NCI-H446 (cell line): ENCODE measurements around the gene SIAH3.
A peak's percentile ranks its signal among the peaks of the same experiment; 100 is the strongest.

Experiments
- DNase-seq, 2 experiments: peaks; one replicate each; lab custom pipeline; 2025; lab: John Stamatoyannopoulos, UW

SIAH3 gene

DNA sequence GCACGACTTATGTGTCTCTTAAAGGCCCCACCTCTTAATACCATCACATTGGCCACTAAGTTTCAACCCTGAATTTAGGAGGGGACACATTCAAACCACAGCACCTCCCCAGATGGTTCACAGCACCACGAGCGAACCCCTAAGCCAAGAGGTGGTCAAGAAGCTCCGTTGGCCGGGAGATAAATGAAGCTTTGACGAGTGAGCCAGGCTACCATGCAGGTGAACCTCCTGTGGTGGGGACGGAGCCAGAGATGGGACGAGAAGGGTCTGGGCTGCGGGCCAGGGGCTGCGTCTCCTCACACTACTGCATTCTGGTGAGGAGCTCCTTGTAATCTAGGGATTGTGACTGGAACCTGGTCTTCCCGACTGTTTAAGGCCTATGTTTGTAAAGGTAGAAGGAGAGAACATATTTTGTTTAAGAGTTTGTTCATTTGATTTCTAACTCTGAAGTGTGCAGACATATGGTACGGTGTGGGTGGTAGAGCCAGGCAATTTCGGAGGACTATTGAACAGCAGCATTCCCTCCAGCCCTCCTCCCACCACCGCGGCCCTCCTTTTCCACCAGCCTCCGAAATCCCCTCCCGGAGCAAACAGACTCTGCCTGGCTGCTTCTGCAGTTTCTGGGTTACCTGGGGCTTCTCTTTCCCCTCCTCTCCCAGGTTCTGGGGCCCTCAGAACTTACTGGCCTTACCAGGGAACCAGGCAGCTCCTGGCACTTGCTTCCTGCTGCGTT lies 31.3 kb downstream of the SIAH3 start:
- no peak for DNase-seq

DNA sequence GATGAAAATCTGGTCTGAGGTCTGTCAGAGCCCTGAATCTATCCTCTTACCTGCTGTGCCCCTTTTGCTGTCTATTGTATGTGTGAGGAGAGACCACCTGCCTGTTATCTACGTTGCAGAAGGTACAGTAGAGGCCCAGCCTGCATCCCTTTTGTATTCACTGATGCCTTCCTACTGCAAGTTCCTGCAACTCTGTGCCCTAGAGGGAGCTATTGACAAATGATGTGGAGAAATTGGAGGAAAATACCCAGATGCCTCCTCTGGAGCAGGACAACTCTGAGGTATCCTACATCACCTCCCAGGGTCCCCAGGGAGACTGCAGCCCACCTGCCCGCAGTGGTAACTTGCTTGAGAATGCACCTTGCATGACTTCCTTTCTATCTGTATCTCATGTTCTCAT lies 33.7 kb downstream of the SIAH3 start:
- no peak for DNase-seq

DNA sequence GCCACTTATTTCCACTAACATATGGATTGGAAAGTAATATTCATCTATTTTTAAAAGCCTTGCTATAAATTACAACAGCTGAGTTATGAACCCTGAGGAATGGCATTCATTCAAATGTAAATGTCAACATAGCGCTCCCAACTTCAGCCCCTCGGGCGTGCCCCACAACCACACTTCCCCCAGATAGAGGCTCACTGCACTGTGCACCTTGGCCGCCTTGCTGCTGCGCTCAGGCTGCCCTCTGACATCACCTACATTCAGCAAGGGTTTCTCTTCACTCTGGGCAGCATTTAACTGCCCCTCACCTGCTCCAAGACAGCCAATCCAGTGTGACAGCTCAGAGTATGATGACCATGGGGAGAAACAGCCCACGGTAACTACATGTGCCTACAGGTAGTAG lies 35.1 kb downstream of the SIAH3 start:
- DNase-seq = no peak

DNA sequence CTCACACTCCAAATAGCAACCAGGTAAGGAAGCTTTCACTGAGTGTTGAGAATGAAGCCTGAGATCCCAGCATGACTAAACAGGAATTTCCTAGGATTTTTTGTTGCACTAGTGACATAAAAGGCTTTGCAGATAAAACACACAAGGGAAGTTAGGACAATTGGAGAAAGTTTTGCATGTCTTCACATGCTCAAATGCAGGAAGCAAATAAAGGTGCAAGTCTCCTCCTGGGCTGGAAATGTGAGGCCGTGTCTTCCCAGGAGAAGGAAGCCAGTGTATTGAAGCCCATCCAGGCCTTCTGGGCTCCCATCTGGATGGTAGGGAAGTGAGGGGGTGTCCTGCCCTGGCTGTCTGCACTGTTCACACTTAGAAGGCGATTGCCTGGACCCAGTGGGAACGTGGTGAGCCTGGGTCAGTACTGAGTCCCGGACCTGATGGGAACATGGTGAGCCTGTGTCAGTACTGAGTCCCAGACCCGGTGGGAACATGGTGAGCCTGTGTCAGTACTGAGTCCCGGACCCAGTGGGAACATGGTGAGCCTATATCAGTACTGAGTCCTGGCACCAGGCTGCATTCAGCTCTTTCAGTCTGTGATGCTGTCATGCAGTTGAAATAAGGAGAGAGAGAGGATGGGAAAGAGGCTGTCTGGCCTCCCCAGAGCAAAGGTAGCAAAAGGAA lies 38.7 kb downstream of the SIAH3 start:
- no peak for DNase-seq

GRCh38 chr13:45811891-45812694 lies 39.5 kb downstream of the SIAH3 start:
- no peak for DNase-seq

DNA sequence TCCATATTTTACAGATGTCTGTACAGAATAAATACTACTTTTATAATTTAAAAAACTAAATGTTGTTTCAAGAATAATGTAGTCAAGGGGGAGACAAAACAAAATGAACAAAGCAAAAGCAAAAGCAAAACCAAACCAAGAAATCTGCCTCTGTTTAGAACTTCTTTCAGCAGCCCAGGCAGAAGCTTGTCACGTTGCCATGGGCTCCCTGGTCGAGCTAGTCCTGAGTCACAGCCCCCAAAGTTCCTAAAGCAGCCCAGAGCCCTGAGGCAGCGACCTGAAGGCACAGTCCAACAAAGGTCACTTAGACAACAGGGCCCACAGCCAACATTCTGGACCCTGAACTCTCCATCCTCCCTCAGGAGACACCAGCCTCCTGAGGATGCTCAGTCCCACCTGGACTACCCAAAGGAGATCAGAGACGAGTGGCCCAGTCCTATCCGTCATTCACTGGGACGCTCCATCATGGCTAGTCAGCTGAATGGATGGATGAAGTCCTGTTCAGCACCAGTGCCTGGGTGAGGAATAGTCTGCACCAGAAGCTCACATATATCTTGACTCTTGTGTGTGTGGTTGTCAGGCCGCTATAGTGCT lies 41.7 kb downstream of the SIAH3 start:
- DNase-seq = no peak

DNA sequence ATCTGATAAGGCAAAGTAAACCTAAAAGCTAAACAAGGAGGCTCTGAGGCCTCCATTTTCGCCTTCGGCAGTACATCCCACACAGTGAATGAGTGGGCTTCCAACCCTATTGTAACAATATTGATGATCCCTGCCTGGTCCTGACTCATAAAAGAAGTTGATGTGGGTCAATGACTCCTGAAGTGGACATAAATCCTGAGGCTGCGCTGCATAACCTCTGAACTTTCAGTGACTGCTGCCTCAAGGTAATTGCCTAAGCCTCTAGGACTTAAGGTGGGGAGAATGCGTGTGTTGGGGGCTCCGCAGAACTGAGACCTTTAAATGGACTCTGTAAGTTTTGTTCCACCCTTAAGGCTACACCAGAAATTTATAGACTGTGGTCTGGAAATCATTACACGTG lies 42.6 kb downstream of the SIAH3 start:
- no peak for DNase-seq

DNA sequence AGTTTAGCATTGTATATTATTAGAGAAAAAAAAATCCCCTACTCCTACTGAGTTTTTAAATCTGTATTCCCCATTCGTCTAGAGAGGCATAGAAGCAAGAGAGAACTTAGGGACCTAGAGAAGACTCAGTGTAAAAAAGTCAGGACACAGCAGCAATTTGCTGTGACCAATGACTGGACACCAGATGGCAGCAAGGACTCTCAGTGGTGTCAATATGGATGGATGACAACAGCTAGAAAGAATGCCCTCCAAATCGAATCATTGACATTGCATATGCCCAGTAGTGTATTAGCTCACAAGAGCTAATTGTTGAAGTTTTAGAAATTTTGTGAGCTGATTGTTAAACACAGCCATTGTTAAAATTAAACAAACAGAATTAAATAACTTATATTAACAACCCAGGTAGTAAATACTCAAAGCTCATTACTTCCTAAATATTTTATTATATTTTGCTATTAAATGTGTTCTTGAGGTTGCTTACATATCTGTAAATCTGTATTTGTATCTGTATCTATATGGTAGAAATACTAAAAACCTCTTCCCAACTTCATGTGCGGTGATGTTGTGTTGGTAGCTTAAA lies 43.9 kb downstream of the SIAH3 start:
- peak in 1 of 2 experiments; percentile 64 for DNase-seq

DNA sequence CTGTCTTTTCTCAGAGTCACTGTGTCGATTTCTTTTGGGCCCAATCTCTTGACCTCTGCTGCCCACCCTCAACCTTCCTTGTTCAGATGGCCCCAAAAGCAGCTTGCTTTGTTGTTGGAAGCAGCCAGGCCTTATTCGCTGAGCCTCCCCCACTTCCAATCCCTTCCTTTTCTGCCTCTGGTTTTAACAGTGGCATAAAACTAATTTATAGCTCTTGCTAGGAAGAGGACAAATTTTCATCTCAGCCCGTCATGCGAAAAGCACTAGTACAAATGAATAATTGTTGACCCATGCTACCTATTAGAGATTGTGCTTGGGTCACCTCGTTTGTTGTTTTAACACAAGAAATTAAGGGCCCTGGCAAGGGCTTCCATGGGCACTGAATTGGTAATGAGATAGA lies 51.1 kb downstream of the SIAH3 start:
- no peak for DNase-seq

DNA sequence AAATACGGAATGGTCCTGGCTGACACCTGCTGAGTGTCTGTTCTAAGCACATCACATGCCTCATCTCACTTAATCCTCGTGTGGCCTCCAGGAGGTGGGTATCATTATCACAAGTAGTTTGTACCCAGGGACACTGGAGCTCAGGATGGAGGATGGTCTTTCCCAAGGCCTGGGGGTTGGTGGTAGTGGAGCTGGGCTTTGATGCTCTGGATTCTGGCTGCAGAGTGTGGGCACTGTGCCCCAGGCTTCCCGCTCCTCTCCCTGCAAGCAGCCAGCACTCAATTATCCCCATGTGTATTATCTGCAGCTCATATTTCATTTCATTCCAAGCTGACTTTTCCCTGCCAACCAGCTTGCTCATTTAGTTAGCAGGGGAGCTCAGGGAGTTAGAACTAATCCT lies 52.1 kb downstream of the SIAH3 start:
- peak; percentile 61 to 78 for DNase-seq

DNA sequence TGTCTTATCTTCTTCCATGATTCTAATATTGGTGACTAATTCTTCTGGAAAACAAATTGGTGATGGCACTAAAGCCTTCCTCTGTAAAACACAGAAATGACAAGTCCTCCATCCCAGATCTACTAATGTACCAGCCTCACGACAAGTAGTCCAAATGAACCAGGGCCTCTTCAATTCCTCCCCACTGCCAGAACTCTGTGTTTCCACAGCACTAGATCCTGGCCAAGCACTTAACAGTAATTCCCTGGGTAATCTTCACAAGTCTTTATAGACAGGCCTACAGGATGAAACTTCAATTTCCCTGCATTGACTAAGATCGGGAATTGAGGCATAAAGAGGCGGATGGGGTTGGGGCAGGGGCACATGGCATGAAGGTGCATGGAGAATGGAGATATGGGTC lies 52.7 kb downstream of the SIAH3 start:
- no peak for DNase-seq

- no peak for DNase-seq
Observed at GRCh38 chr13:45796426-45797235, 54.9 kb downstream of the SIAH3 start.

DNA sequence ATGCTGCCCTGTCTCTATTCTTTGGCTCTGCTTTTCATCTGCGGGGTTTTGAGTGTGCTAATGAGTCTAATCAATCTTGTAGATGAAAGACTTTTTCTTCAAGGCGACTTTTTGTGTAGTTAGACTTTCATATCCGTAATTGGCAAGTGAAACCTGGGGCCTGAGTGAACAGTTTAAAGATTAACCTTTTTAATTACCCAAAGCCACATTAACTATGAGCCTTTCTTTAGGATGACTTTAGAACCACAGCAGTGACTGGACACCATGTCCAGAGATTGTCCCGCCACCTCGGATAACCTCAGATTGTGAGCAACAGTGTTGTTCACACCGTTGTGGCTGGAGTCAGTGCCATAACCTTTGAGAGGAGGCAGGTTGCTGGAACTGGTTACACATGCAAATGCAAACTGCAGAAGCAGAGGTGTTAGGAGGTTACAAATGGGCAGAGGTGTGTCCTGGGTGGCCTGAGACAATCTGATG lies 58.7 kb downstream of the SIAH3 start:
- DNase-seq = no peak

- DNase-seq = no peak
Observed at GRCh38 chr13:45788011-45788410, 63.5 kb downstream of the SIAH3 start.

GRCh38 chr13:45787346-45787745 lies 64.2 kb downstream of the SIAH3 start:
- no peak for DNase-seq

DNA sequence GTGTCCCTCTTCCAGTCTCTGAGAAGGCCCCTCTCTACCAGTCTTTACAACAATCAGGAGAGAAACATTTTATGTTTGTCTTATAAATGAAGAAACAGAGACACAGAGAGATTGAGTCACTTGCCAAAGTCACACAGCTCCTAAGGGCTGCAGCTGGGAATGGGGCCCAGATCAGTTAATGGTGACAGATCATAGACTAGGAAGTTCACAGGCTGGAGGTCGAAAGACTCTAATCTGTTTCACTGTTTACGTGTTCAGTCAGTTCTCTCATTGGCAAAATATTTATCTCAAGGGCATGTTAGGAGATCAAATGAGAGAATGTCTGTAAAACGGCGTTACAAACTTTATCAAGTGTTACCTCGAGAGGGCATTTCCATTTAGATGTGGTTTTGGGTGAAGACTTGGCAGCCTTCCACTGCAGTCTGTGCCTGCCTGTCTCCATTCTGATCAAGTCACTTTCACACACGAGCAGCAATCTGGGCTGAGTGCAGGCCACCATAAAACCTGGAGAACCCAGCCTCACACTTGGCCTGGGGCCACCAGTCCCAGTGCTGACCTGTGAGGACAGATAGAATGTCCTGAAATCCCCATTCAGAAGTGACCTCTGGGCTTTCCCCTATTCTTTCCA lies 65.1 kb downstream of the SIAH3 start:
- peak in 1 of 2 experiments; percentile 12 for DNase-seq

GRCh38 chr13:45784755-45785675 lies 66.5 kb downstream of the SIAH3 start:
- no peak for DNase-seq

- no peak for DNase-seq
Observed at GRCh38 chr13:45783346-45784043, 68.1 kb downstream of the SIAH3 start.
